Ishikawa (cell line): ENCODE results near the gene HDGFL2.

Experiments used
- CEBPB ChIP-seq: IDR thresholded peaks from 2 replicates; pipeline ENCODE4 v1.6.1; 2012
- CREB1 ChIP-seq: IDR thresholded peaks from 2 replicates; pipeline ENCODE4 v1.6.1; 2012; ENCODE audit warnings: low read depth
- EGR1 ChIP-seq: IDR thresholded peaks from 2 replicates; pipeline ENCODE4 v1.6.1; 2012
- EP300 ChIP-seq: IDR thresholded peaks from 2 replicates; pipeline ENCODE4 v1.6.1; 2012; ENCODE audit warnings: borderline replicate concordance
- FOXM1 ChIP-seq: IDR thresholded peaks from 2 replicates; pipeline ENCODE4 v1.6.1; 2012; ENCODE audit warnings: low read depth, borderline replicate concordance
- MAX ChIP-seq: IDR thresholded peaks from 2 replicates; pipeline ENCODE4 v1.6.1; 2012
- NFIC ChIP-seq: IDR thresholded peaks from 2 replicates; pipeline ENCODE4 v1.6.1; 2012
- RAD21 ChIP-seq: IDR thresholded peaks from 2 replicates; pipeline ENCODE4 v1.6.1; 2012; ENCODE audit warnings: low read depth
- REST ChIP-seq: IDR thresholded peaks from 2 replicates; pipeline ENCODE4 v1.6.1; 2012; ENCODE audit warnings: low read depth, mild to moderate bottlenecking
- TAF1 ChIP-seq: IDR thresholded peaks from 2 replicates; pipeline ENCODE4 v1.6.1; 2012; ENCODE audit warnings: low read depth, mild to moderate bottlenecking
- TCF12 ChIP-seq: IDR thresholded peaks from 2 replicates; pipeline ENCODE4 v1.6.1; 2012; ENCODE audit warnings: low read depth
- TEAD4 ChIP-seq: IDR thresholded peaks from 2 replicates; pipeline ENCODE4 v1.6.1; 2012
- USF1 ChIP-seq: IDR thresholded peaks from 2 replicates; pipeline ENCODE4 v1.6.1; 2012
- YY1 ChIP-seq: IDR thresholded peaks from 2 replicates; pipeline ENCODE4 v1.6.1; 2012; ENCODE audit warnings: low read depth
- ZBTB7A ChIP-seq: IDR thresholded peaks from 2 replicates; pipeline ENCODE4 v1.6.1; 2012; ENCODE audit warnings: low read depth

The HDGFL2 gene

GRCh38 chr19:4495471-4495870, 23.4 kb downstream of the HDGFL2 start:
- no peak for TF ChIP-seq ZBTB7A
- no peak for TF ChIP-seq CEBPB
- TF ChIP-seq EP300: no peak
- no peak for TF ChIP-seq REST
- no peak for TF ChIP-seq RAD21
- no peak for TF ChIP-seq MAX
- TF ChIP-seq TAF1: no peak
- no peak for TF ChIP-seq USF1
- TF ChIP-seq FOXM1: no peak
- TF ChIP-seq CREB1: no peak
- TF ChIP-seq EGR1: no peak
- no peak for TF ChIP-seq TCF12
- no peak for TF ChIP-seq TEAD4
- TF ChIP-seq YY1: no peak
- TF ChIP-seq NFIC: no peak

- no peak for TF ChIP-seq TAF1
- TF ChIP-seq NFIC: no peak
- no peak for TF ChIP-seq CREB1
- no peak for TF ChIP-seq USF1
- TF ChIP-seq RAD21: no peak
- no peak for TF ChIP-seq YY1
- TF ChIP-seq TCF12: no peak
- no peak for TF ChIP-seq REST
- TF ChIP-seq FOXM1: no peak
- TF ChIP-seq MAX: no peak
- TF ChIP-seq EP300: no peak
- TF ChIP-seq EGR1: no peak
- no peak for TF ChIP-seq CEBPB
- no peak for TF ChIP-seq TEAD4
- no peak for TF ChIP-seq ZBTB7A
These were observed 24.2 kb downstream of the HDGFL2 start for GRCh38 chr19:4496304-4496703.

GRCh38 chr19:4497770-4498389, 25.8 kb downstream of the HDGFL2 start:
- TF ChIP-seq YY1 (no peak), TCF12 (no peak), REST (no peak), TAF1 (no peak), ZBTB7A (no peak)

GRCh38 chr19:4498694-4499093, 26.6 kb downstream of the HDGFL2 start:
- TF ChIP-seq RAD21 (no peak), REST (no peak), NFIC (no peak), EGR1 (no peak), MAX (no peak), TCF12 (no peak), TAF1 (no peak)
